GM12801 (cell line): ENCODE data around the gene MT1X.

ENCODE experiments used
- TF ChIP-seq, protein P1 (sequence below): IDR thresholded peaks from one replicate; pipeline ENCODE4 v1.5.1; 2011; ENCODE audit warnings: control low read depth; ENCODE audit not compliant: insufficient read length; ENCODE audit errors: extremely low read depth

Gene MT1X

DNA sequence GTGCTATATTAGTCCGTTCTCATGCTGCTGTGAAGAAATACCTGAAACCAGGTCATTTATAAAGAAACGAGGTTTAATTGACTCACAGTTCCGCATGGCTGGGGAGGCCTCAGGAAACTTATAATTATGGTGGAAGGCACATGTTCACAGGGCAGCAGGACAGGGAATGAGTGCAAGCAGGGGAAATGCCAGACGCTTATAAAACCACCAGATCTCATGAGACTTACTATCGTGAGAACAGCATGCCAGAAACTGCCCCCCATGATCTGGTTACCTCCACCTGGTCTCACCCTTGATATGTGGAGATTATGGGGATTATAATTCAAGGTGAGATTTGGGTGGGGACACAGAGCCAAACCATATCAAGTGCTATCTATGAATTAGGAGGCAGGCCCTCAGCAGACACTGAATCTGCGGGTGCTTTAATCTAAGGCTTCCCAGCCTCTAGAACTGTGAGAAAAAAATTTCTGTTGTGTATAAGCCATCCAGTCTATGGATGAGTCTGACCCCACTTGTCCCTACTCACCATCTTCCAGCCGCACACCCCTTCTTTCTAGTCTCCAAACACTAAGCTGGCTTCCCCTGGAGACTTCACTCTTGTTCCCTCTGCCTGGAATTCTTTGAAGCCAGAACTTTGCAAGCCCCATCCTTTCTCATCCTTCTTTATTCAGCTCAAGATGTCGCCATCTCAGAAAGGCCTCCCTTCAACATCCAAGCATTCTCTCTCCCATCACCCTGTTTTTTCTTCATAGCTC, 46.9 kb downstream of the MT1X start:
- TF ChIP-seq, protein P1, sequence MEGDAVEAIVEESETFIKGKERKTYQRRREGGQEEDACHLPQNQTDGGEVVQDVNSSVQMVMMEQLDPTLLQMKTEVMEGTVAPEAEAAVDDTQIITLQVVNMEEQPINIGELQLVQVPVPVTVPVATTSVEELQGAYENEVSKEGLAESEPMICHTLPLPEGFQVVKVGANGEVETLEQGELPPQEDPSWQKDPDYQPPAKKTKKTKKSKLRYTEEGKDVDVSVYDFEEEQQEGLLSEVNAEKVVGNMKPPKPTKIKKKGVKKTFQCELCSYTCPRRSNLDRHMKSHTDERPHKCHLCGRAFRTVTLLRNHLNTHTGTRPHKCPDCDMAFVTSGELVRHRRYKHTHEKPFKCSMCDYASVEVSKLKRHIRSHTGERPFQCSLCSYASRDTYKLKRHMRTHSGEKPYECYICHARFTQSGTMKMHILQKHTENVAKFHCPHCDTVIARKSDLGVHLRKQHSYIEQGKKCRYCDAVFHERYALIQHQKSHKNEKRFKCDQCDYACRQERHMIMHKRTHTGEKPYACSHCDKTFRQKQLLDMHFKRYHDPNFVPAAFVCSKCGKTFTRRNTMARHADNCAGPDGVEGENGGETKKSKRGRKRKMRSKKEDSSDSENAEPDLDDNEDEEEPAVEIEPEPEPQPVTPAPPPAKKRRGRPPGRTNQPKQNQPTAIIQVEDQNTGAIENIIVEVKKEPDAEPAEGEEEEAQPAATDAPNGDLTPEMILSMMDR: no peak

DNA sequence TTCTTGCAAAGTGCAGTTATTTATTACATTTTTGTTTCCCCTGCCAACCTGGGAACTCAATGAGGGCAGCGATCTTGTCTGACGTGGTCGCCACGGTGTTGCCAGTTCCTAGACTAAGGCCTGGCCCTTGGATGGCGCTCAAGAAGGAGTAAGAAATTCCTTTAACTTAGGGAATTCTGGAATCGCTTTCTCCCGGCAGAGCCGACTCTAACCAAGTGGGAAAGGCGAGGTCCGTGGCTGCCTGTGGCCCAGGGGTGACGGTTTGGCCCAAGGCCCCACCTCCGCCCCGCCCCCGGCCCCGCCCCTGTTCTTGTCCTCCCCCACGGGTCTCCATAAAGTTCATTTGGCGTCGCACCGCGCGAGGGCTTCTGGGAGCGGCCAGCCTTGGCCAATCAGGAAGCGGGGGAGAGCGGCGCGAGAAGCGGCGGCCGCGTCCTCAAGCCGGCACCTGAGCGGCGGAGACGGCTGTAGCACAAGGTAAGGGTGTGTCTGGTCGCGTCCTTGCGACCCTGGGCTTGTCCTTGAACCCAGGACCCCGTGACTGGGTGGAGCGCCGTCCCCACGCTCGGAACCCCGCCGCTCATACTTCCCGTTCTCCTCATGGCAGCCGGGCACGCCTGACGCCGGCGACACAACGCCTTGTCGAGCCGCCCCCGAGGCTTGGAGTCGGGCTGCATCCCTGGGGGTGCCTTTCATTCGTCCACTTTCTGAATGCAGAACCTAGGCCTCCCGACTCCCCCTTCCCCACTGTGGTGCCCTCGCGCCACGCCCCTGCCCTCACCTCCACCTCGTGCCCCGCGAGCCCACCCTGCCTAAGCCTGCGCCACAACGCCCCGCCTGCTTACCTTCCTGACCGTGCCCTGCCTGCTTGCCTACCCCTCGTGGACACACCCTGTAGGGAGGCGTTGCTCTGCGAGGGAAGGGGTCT, 47.7 kb downstream of the MT1X start, which contains the start of gene NUP93:
Gene NUP93, plus strand, starts transcription at position 395 of the 928 bp plus-strand sequence. CDS start 18,119 bp downstream, outside the sequence.
- TF ChIP-seq, protein P1: no peak

DNA sequence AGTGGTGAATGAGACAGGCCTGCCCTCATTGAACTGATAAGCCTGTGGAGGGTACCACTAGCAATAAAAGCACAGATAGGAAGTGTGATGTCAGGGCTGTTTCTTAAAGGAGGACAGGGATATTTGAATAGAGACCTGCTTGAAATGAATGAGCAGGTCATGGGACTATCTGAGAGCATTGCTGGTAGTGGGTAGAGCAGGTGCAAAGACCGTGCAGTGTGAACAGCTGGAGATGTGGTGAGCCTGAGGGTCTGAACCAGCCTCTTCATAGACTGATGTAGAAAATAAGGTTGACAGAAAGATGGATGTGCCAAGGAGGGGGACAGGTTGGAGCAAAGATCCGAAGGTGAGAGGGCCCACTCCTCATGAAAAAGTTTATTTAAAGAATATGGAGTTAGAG, 50.1 kb downstream of the MT1X start:
- TF ChIP-seq, protein P1: no peak

DNA sequence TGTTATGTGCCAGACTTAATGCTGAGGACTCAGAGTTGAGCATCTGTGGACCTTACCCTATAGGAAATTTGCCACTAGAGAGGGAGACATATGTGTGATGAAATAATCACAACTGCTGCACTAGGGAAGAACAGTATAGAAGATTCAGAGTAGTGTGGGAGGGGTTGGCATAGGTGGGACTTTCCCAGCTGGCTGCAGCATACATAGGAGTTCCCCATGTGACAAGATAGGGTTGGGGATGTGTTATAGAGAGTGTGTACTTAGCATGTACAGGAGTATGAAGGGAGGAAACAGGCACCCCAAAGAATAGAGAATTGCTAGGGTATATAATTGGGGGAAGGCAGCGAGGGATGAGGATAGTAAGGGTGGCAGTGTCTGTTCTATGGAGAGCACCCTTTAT, 50.6 kb downstream of the MT1X start:
- TF ChIP-seq, protein P1: no peak
